NK-92 (cell line): ENCODE data around the gene BMP2K.
"Not testable (repeated sequence)": the region's sequence is repeated elsewhere in the genome, so short reads cannot be mapped to it uniquely, and the experiment has no call there.

Source experiments
- DNase-seq: peaks from one replicate; lab custom pipeline; 2025; ENCODE audit not compliant: unreplicated experiment; lab: John Stamatoyannopoulos, UW

Gene BMP2K

DNA sequence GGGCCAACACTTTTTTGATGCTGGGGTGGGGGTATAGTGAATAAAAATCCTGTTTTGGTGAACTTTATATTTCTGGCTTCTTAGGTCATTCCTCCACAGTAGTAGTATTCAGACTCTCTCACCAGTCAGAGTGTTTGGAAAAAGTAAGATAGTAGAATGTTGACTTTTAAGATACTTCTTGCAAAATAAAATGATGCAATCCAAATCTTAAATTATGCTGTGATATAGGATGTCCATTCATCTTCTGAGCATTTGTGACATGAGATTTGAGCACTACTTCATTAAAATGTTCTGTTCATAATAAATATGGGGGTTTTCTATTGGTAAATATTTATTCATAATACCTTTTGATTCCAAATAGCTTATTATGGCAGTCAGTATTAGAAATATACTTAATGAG, 70.1 kb downstream of the BMP2K start:
- no peak for DNase-seq

DNA sequence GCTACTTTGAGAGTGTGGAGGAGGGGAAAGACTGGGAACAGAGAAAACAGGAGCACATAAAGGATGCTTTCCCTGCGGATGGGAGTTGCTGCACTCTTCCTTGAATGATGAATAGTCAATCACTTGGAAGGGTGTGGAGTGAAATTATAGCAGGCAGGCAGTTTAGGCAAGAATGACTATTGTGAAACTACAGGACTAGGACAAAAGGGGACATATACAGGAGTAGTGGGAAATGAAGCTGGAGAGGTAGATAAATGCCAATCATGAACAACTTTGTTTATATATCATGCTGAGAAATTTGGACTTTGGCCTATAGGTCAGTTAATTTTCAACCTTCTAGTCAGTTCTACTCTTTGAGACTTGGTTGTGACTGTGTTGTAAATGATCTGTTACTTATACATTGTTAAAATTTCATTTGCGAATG, 86.2 kb downstream of the BMP2K start:
- no peak for DNase-seq

DNA sequence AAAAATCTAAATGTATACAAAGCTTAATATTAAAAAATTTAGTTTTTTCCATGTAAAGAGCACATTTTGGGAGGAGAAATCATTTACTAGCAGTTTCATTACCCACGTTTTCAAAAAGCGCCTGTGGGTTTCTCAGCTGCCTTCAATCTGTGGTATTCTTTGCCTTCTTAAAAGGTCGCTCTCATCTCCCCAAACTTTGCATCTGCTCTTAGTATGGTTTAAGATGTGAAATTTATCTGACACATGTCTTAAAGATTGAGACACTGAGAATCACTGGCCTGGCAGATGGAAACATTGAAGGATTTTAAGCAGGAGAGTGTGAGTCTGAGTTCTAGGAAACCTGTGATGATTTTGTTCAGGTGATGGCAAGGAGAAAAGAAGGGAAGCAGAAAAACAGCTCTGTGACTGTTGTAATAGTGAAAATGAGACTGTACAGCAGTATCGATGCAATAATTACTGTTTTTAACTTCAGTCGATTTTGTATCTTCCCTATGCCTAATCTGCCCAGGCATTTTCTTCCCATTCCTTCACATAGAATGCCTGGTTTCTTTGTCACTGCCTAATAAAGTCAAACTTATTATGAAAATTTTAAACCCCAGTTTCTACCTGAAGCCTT, 87.2 kb downstream of the BMP2K start:
- DNase-seq, result no peak

DNA sequence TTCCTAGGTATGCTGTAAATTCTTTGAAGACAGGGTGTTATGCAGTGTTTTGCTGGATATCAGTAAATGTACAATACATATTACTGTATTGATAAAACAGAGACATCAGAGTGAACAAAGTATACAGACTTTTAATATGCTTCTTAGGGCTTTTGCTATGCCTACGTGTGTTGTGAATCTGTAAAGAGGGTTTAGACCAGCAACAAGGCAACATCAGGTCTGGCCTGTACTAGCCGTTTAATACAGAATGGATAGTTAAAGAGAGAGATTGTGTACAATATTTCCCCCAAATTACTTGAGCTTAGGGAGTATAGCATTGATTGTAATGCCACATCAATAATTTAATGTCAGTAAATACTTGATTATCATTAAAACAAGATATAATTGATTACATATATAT, 87.8 kb downstream of the BMP2K start:
- no peak for DNase-seq

DNA sequence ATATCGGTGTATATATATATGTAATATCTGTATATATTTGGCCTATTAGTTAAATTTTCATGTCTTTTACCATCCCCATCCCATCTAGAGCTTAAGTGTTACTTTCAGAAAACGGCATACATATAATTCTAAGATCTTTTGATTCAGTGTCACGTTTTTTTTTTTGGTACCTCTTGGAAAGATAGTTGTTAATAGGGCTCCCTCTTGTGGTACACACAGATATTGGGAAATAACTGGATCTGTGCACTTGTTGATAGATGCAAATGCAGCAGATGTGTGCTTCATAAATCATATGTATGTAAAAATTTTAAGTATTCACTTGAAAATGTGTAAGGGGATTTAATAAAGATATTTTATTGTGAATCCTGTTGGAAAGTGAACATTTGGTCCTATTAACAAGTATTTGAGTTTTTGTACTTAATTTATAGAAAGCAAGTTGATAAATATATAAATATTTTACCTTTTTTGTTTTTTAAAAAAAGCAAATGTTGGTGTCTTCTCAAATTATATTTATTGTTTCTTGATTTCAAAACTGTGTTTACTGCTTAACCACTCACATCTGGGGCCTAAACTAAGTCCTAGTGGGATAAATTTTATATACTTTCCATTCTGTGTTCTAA, 88.4 kb downstream of the BMP2K start:
- DNase-seq, result no peak

GRCh38 chr4:78865451-78865850, 89.3 kb downstream of the BMP2K start:
- no peak for DNase-seq

DNA sequence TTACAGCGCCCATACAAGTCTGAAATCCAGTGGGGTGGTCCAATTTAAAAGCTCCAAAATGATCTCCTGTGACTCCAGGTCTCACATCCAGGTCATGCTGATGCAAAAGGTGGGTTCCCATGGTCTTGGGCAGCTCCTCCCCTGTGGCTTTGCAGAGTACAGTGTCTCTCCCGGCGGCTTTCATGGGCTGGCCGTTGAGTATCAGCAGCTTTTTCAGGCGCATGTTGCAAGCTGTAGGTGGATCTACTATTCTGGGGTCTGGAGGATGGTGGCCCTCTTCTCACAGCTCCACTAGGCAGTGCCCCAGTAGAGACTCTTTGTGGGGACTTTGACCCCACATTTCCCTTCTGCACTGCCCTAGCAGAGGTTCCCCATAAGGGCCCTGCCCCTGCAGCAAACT, 92.6 kb downstream of the BMP2K start:
- not testable (repeated sequence) for DNase-seq

- no peak for DNase-seq
These were observed 93.9 kb downstream of the BMP2K start for GRCh38 chr4:78870056-78870455.

DNA sequence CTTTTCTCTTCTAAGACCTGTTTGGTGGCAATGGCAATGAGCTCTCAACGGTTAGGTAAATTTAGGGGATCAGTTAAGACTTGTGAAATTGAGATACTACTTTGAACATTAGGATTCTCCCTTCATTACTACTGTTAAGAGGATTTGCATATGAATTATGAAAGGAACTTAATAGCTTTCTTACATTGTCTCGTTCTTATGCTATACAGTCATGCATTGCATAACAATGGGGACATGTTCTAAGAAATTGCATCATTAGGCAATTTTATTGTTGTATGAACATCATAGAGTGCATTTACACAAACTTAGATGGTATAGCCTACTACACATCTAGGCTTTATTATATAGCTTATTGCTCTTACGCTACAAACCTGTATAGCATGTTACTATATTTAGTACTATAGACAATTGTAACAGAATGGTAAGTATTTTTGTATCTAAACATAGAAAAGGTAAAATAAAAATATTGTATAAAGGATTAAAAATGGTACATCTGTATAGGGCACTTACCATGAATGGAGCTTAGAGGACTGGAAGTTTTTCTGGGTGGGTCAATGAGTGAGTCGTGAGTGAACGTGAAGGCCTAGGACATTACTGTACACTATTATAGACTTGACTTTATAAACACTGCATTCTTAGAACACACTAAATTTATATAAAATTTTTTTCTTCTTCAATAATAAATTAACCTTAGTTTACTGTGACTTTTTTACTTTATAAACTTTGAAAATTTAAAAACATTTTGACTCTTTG, 100.6 kb downstream of the BMP2K start:
- DNase-seq, result no peak

- DNase-seq, result no peak
These were observed 101.9 kb downstream of the BMP2K start for GRCh38 chr4:78878031-78878430.

DNA sequence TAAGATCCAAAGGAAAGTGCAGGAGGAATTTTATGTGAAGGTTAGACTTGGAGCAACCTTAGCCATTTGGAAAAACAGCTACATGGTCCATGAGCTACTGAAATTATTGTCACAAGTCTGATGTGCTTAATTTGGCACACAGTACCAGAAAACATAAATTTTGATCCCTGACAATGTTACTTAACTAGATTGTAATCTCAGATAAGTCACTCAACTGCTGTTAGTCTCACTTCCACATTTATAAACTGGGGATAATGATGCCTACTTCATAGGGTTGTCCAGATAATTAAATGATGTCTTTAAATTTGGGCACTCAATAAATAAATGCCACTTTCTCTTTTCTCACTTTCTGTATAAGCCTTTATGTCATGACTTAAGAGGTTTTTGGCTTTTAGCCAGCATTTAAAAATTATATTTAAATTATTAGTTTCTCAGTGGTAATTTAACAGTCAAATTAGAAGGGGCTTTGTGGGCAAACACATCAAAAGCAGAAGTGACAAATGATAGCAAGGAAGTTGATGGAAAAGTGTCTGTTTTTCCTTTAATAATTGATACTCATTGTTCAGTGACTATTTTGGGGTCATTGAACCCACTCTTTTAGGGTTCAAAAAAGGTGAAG, 104.8 kb downstream of the BMP2K start:
- no peak for DNase-seq

- no peak for DNase-seq
These were observed 109.4 kb downstream of the BMP2K start for GRCh38 chr4:78885598-78885997.

DNA sequence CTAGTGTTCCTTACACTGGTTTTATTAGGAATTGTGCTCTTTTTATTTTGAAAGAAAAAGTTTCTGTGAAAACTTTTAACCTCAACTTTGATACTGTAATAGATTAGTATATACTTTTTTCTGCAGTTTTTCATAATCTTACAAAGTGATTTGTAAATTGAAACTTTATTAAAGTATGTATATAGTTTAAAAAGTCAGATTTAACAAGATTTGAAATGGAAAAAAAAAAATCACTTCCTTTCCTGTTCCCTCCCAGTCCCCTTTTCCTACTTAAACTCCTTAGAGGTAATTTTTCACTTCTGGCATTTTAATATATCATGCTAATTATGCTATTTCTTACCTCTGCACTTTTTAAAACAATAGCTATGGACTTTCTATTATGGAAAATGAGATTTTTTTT, 113.8 kb downstream of the BMP2K start:
- no peak for DNase-seq

DNA sequence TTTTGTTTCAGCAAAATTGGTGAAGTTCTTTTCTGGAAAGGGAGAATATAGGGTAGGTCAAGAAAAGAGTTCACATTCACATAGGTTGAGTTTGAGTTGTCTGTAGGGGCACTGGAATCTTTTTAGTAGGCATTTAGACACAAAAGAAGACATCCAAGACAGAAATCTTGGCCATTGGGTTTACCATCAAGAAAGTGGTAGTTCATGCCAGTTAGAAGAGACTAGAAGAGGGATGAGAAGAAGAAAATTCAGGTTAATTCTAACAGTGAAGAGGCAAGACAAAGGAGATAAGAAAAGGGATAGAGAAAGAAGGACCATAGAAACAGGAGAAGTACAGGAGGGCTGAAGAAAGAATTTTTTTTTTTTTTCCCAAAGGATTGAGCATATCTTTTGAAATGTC, 123.2 kb downstream of the BMP2K start:
- DNase-seq, result no peak

DNA sequence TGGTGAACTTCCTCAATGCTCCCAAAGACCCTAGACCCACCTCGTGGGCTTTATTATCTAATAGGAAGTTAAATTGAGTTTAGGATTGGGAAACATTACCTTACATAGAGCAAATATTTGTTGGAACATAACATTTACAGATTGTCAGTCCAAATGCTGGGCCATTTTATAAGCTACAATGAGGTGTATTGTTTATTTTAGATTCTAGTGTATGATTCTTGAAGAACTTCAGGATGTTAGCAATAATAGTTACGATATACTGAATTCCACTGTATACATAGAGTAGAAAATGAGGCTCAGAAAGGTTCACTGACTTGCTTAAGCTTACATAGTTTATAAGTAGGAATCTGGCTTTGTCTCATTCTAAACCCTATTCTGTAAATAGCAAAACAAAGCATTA, 125.7 kb downstream of the BMP2K start:
- DNase-seq, result no peak

- DNase-seq, result no peak
These were observed 126.1 kb downstream of the BMP2K start for GRCh38 chr4:78902298-78902697.

DNA sequence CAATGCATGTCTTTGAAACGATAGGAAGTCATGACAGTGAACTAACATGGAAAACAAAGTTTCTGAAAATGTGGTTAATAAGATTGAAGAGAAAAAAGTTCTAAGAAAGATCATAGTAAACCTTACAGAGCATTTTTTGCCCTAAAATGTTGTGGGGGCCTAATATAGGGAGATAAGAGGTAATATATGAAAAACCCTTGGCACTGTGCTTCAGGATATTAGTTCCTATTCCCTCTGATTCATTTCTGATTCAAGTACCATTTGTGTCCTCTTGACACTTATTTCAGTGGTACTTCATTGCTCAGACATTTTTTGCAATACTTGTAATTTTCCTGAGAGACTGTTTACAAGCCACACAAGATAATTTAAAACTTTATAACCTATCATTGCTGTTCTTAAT, 128.0 kb downstream of the BMP2K start:
- no peak for DNase-seq

DNA sequence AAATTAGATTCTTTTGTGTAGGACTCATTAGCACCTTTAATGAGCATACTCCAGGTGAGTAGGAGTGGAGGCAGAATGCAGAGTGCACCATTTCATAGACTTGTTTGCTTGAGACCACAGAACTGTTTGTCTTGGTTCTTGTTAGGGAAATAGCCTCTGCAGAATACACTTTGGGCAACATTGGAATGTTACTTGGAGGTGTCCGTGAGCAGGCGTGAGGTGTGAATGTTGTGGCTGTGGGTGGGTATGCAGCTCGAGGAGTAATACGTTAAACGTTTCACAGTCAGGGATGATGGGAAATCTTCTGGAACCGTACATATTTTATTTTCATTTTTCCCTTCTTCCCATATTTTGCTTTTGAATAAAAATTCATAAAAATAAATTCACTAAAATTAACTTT, 131.5 kb downstream of the BMP2K start:
- no peak for DNase-seq

DNA sequence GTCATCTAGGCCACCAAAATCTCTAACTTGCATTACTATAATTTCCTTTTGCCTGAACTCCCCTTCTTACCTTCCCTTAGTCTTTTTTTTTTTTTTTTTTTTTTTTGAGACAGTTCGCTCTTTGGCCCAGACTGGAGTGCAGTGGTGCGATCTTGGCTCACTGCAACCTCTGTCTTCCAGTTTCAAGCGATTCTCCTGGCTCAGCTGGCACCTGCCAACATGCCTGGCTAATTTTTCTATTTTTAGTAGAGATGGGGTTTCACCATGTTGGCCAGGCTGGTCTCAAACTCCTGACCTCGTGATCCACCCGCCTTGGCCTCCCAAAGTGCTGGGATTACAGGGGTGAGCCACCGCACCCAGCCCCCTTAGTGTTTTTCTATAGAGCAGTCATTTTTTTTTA, 132.8 kb downstream of the BMP2K start:
- not testable (repeated sequence) for DNase-seq

GRCh38 chr4:78910612-78911011, 134.5 kb downstream of the BMP2K start:
- DNase-seq, result no peak

- DNase-seq, result no peak
These were observed 146.1 kb downstream of the BMP2K start for GRCh38 chr4:78922207-78922606.
